HCT116 (cell line): ENCODE data around the gene FERMT3.

ENCODE experiments used
- CEBPB ChIP-seq: IDR thresholded peaks from 2 replicates; pipeline ENCODE4 v1.6.1; 2012; ENCODE audit warnings: low read depth
- EGR1 ChIP-seq: IDR thresholded peaks from 2 replicates; pipeline ENCODE4 v1.6.1; 2012; ENCODE audit warnings: low read depth
- EZH2 ChIP-seq: fragments of 200-600 bp; sonication (generic); IDR thresholded peaks from 2 replicates; pipeline ENCODE4 v1.6.1; 2017; ENCODE audit warnings: antibody characterized with exemption, mixed run types
- EZH2phosphoT487 ChIP-seq: fragments of 200-600 bp; IDR thresholded peaks from 2 replicates; pipeline ENCODE4 v1.6.1; 2018; ENCODE audit warnings: antibody characterized with exemption, borderline replicate concordance
- JUND ChIP-seq: IDR thresholded peaks from 2 replicates; pipeline ENCODE4 v1.6.1; 2012
- ZNF274 ChIP-seq: fragments of 200-500 bp; sonication (Bioruptor generic); IDR thresholded peaks from 2 replicates; pipeline ENCODE4 v1.6.1; 2014; ENCODE audit warnings: mild to moderate bottlenecking, low read depth, low read length, inconsistent platforms
- TF ChIP-seq, protein P1 (sequence below), 3 experiments: fragments of 200-600 bp in 1 of 3; sonication (generic) in 1 of 3; IDR thresholded peaks in 2 of 3; conservative IDR thresholded peaks in 1 of 3; 2 replicates each; pipeline ENCODE4 v1.5.1; 2012 to 2017; ENCODE audit warnings: low read depth in 2 of 3, low read length in 2 of 3, antibody characterized with exemption in 1 of 3, borderline replicate concordance in 1 of 3, control low read depth in 1 of 3, mild to moderate bottlenecking in 1 of 3, mixed read lengths in 1 of 3, mixed run types in 1 of 3, moderate library complexity in 1 of 3; ENCODE audit not compliant: insufficient read depth in 1 of 3

DNA sequence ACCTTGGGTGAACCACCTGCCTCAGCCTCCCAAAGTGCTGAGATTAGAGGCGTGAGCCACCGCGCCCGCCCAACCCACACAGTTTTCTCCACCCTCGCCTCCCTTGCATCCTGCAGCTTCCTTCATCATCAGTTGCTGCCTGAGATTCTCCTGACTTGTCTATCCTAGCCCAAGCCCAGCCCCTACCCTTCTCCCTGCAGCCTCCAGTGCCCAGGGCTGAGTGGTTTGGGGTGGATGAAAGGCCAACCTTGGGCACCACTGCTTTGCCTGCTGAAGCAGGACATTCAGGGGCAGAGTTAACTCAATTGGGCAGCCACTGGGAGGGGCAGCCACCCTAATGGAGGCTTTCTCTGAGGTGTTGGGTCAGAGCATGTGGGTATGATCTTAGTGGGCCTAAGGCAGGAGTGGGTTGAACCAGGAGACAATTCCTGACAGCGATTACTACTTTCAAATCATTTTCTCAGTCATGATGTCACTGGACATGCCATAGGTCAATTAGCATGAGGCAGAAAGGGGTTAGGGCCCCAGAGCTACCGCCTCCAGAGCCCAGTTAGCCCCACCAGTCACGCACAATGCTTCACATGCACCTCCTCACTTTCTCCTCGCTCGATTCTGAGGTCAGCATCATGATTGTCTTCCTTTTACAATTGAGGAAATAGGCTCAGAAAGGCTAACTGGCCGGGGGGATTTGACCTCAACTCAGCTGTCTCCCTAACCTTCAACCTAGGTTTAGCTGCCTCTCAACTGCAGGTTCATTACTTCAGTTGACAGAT, 33.3 kb downstream of the FERMT3 start:
- no peak for TF ChIP-seq EZH2phosphoT487
- no peak for TF ChIP-seq EZH2
- TF ChIP-seq, protein P1, sequence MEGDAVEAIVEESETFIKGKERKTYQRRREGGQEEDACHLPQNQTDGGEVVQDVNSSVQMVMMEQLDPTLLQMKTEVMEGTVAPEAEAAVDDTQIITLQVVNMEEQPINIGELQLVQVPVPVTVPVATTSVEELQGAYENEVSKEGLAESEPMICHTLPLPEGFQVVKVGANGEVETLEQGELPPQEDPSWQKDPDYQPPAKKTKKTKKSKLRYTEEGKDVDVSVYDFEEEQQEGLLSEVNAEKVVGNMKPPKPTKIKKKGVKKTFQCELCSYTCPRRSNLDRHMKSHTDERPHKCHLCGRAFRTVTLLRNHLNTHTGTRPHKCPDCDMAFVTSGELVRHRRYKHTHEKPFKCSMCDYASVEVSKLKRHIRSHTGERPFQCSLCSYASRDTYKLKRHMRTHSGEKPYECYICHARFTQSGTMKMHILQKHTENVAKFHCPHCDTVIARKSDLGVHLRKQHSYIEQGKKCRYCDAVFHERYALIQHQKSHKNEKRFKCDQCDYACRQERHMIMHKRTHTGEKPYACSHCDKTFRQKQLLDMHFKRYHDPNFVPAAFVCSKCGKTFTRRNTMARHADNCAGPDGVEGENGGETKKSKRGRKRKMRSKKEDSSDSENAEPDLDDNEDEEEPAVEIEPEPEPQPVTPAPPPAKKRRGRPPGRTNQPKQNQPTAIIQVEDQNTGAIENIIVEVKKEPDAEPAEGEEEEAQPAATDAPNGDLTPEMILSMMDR (IDR thresholded peaks at IDR 0.05 in 2 of 3, conservative IDR thresholded peaks at IDR 0.05 in 1 of 3; ENCODE audit: borderline replicate concordance in 1 of 3, insufficient read depth in 1 of 3, low read depth in 2 of 3, low read length in 2 of 3) = no peak
- no peak for TF ChIP-seq JUND
- TF ChIP-seq EGR1 = no peak
- TF ChIP-seq ZNF274 = no peak
- TF ChIP-seq CEBPB = no peak
